ENCODE measurements around the gene RPL13. TPM values are rescaled to one million over a fixed set of nuclear protein-coding genes. Genes with fewer than 3 reads are reported as not detected.

RPL13 gene
- total and polyA plus RNA-seq, 2 of the 13 experiments (the other 11 are each of a cell fraction or from before 2014, with no cell fraction given), result 2,988 to 4,411 TPM

DNA sequence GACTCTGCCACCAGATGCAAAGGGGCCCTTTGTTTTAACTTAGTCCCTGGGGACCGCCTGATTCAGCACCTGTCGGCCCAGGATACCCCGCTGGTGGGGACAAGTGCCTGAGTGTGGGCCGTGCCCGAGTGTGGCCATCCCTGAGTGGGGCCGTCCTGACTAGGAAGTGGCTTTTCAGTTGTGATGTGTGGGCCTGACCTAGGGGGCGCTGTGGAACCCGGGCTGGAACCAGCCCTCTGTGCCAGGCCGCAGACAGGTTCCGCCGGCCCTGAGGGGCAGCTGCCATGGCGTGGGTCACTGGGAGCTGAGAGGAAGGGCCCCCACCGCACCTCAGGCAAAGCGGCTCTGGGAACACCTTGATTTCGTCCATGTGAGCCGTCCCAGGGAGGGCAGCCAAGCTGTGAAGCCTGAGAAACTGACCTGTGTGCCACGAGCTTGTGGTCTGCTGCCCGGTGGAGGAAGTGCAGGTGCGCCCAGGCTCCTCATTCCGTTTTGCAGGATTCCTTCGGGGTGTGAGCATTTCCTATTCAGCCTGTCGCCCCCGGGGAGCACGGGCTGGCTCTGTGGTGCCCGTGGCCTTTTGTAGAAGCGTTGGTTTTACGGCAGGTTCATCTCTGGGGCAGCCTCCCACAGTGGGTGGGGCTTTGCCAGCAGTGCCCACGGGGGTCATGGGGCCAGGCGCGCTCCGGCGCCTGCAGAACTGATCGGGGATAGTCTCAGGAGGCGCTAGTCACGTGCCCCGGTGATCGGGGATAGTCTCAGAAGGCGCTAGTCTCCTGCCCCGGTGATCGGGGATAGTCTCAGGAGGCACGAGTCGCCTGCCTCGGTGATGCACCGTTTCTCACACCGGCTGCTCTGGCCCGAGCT lies 5.3 kb downstream of the RPL13 start (continued):
- TF ChIP-seq PRMT3 (CRISPR knock-in tag; IDR thresholded peaks at IDR 0.05; ENCODE audit: borderline replicate concordance, low read depth), result no peak
- no peak for TF ChIP-seq ZNF30 (CRISPR knock-in tag; IDR thresholded peaks at IDR 0.05)
- no peak for TF ChIP-seq GTF2F1 (IDR thresholded peaks at IDR 0.05; ENCODE audit: low read length)
- TF ChIP-seq ZNF430 (CRISPR knock-in tag; IDR thresholded peaks at IDR 0.05), result no peak
- no peak for TF ChIP-seq SOX6 (IDR thresholded peaks at IDR 0.05)
- TF ChIP-seq SOX6 (CRISPR knock-in tag; IDR thresholded peaks at IDR 0.05), result 0 out of 2 replicates have a peak, but pooled peaks have one; percentile 26
- peak; percentile 39; the same call in 1 of the 2 replicates for TF ChIP-seq YEATS4 (CRISPR knock-in tag; IDR thresholded peaks at IDR 0.05; ENCODE audit: borderline replicate concordance)
- peak; percentile 2 for TF ChIP-seq TBL1XR1 (IDR thresholded peaks at IDR 0.05; ENCODE audit: borderline replicate concordance, low read length, partially characterized antibody)
- no peak; the same call in none of the 2 replicates for TF ChIP-seq BHLHE40 (IDR thresholded peaks at IDR 0.05; ENCODE audit: low read length)
- TF ChIP-seq DMAP1 (CRISPR knock-in tag; IDR thresholded peaks at IDR 0.05), result no peak
- no peak for TF ChIP-seq ZNF292 (CRISPR knock-in tag; IDR thresholded peaks at IDR 0.05; ENCODE audit: borderline replicate concordance, low read depth)
- TF ChIP-seq, protein P1, sequence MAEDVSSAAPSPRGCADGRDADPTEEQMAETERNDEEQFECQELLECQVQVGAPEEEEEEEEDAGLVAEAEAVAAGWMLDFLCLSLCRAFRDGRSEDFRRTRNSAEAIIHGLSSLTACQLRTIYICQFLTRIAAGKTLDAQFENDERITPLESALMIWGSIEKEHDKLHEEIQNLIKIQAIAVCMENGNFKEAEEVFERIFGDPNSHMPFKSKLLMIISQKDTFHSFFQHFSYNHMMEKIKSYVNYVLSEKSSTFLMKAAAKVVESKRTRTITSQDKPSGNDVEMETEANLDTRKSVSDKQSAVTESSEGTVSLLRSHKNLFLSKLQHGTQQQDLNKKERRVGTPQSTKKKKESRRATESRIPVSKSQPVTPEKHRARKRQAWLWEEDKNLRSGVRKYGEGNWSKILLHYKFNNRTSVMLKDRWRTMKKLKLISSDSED (CRISPR knock-in tag; IDR thresholded peaks at IDR 0.05), result no peak
- no peak for TF ChIP-seq TGIF2 (CRISPR knock-in tag; IDR thresholded peaks at IDR 0.05)
- no peak for TF ChIP-seq ZNF883 (CRISPR knock-in tag; IDR thresholded peaks at IDR 0.05; ENCODE audit: not compliant biosample characterization)
- no peak; the same call in 1 of the 2 replicates for TF ChIP-seq ZNF589 (CRISPR knock-in tag; conservative IDR thresholded peaks at IDR 0.05)
- TF ChIP-seq, protein P2, sequence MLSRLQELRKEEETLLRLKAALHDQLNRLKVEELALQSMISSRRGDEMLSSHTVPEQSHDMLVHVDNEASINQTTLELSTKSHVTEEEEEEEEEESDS (CRISPR knock-in tag; IDR thresholded peaks at IDR 0.05; ENCODE audit: borderline replicate concordance), result no peak
- peak; percentile 63 for TF ChIP-seq ZNF746 (CRISPR knock-in tag; IDR thresholded peaks at IDR 0.05)
- TF ChIP-seq ZMYM2 (CRISPR knock-in tag; IDR thresholded peaks at IDR 0.05), result no peak
- TF ChIP-seq TEAD3 (CRISPR knock-in tag; optimal IDR thresholded peaks at IDR 0.05; ENCODE audit: borderline replicate concordance), result peak; percentile 59
- peak; percentile 18 for TF ChIP-seq POLR2AphosphoS5 (IDR thresholded peaks at IDR 0.05; ENCODE audit: low read depth, low read length)
- TF ChIP-seq, protein P3, sequence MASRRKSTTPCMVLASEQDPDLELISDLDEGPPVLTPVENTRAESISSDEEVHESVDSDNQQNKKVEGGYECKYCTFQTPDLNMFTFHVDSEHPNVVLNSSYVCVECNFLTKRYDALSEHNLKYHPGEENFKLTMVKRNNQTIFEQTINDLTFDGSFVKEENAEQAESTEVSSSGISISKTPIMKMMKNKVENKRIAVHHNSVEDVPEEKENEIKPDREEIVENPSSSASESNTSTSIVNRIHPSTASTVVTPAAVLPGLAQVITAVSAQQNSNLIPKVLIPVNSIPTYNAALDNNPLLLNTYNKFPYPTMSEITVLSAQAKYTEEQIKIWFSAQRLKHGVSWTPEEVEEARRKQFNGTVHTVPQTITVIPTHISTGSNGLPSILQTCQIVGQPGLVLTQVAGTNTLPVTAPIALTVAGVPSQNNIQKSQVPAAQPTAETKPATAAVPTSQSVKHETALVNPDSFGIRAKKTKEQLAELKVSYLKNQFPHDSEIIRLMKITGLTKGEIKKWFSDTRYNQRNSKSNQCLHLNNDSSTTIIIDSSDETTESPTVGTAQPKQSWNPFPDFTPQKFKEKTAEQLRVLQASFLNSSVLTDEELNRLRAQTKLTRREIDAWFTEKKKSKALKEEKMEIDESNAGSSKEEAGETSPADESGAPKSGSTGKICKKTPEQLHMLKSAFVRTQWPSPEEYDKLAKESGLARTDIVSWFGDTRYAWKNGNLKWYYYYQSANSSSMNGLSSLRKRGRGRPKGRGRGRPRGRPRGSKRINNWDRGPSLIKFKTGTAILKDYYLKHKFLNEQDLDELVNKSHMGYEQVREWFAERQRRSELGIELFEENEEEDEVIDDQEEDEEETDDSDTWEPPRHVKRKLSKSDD (CRISPR knock-in tag; IDR thresholded peaks at IDR 0.05; ENCODE audit: low read depth), result no peak
- 0 out of 2 replicates have a peak, but pooled peaks have one; percentile 4 for TF ChIP-seq NFIC (IDR thresholded peaks at IDR 0.05; ENCODE audit: low read length)
- no peak for TF ChIP-seq CAMTA2 (CRISPR knock-in tag; IDR thresholded peaks at IDR 0.05; ENCODE audit: borderline replicate concordance)
- TF ChIP-seq SMAD1 (CRISPR knock-in tag; IDR thresholded peaks at IDR 0.05; ENCODE audit: borderline replicate concordance, low read depth), result no peak
- TF ChIP-seq THYN1 (CRISPR knock-in tag; IDR thresholded peaks at IDR 0.05; ENCODE audit: borderline replicate concordance, low read depth), result no peak
- TF ChIP-seq, protein P4, sequence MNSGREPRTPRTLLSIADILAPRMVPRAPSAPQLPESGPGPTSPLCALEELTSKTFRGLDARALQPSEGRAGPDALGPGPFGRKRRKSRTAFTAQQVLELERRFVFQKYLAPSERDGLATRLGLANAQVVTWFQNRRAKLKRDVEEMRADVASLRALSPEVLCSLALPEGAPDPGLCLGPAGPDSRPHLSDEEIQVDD (CRISPR knock-in tag; IDR thresholded peaks at IDR 0.05; ENCODE audit: borderline replicate concordance), result no peak
- TF ChIP-seq NRL (CRISPR knock-in tag; IDR thresholded peaks at IDR 0.05; ENCODE audit: borderline replicate concordance), result no peak; the same call in 1 of the 2 replicates
